ENCODE results near the gene ABCB4.

ABCB4 gene

GRCh38 chr7:87506246-87507180 is 31.0 kb upstream of the ABCB4 start:
- Histone ChIP-seq H3K9ac (ENCODE audit: low read depth, low read length, poor library complexity, severe bottlenecking) (no peak overlapping the region), H3K27me3 (ENCODE audit: insufficient read depth, low read length, poor library complexity, severe bottlenecking) (no peaks in the 10 kb centered on the region), H3K79me2 (ENCODE audit: insufficient read depth, low read length) (no peaks in the 10 kb centered on the region), H3K4me3 (ENCODE audit: low read length, poor library complexity, severe bottlenecking) (no peak overlapping the region), H2AFZ (ENCODE audit: low read length) (0 out of 2 replicates have a peak overlapping the region, but pooled peaks have one; percentile 38), H3F3A (ENCODE audit: low read depth) (no peaks in the 10 kb centered on the region), H3K4me1 (ENCODE audit: insufficient read depth, low read length, poor library complexity, severe bottlenecking) (no peaks in the 10 kb centered on the region), H4K20me1 (ENCODE audit: insufficient read depth, low read length, poor library complexity, severe bottlenecking) (no peaks in the 10 kb centered on the region), H3K4me2 (ENCODE audit: low read depth, low read length, poor library complexity, severe bottlenecking) (no peak overlapping the region), H3K36me3 (ENCODE audit: insufficient read depth, low read length) (no peaks in the 10 kb centered on the region), H3K9me2 (replicated peaks; ENCODE audit: low read depth, low read length) (no peaks in the 10 kb centered on the region), H3K9me3 (ENCODE audit: insufficient read depth, low read depth, low read length) (no peaks in the 10 kb centered on the region)
- TF ChIP-seq CTCF (conservative IDR thresholded peaks at IDR 0.05; ENCODE audit: low read length) = peak; percentile 69
- no peak for TF ChIP-seq EZH2phosphoT487 (IDR thresholded peaks at IDR 0.05; ENCODE audit: borderline replicate concordance)

GRCh38 chr7:87505557-87506245 is 30.2 kb upstream of the ABCB4 start:
- no peak for TF ChIP-seq EZH2phosphoT487 (IDR thresholded peaks at IDR 0.05; ENCODE audit: borderline replicate concordance)
- no peak for TF ChIP-seq CTCF (conservative IDR thresholded peaks at IDR 0.05; ENCODE audit: low read length)
- no peaks in the 10 kb centered on the region for H3K9me2 ChIP-seq (replicated peaks; ENCODE audit: low read depth, low read length)
- no peaks in the 10 kb centered on the region for H3K79me2 ChIP-seq (ENCODE audit: insufficient read depth, low read length)
- no peak overlapping the region for H3K4me3 ChIP-seq (ENCODE audit: low read length, poor library complexity, severe bottlenecking)
- no peak overlapping the region for H3K9ac ChIP-seq (ENCODE audit: low read depth, low read length, poor library complexity, severe bottlenecking)
- no peaks in the 10 kb centered on the region for H3K36me3 ChIP-seq (ENCODE audit: insufficient read depth, low read length)
- H3F3A ChIP-seq (ENCODE audit: low read depth) = no peaks in the 10 kb centered on the region
- no peaks in the 10 kb centered on the region for H3K4me1 ChIP-seq (ENCODE audit: insufficient read depth, low read length, poor library complexity, severe bottlenecking)
- H3K27me3 ChIP-seq (ENCODE audit: insufficient read depth, low read length, poor library complexity, severe bottlenecking) = no peaks in the 10 kb centered on the region
- 0 out of 2 replicates have a peak overlapping the region, but pooled peaks have one; percentile 38 for H2AFZ ChIP-seq (ENCODE audit: low read length)
- H4K20me1 ChIP-seq (ENCODE audit: insufficient read depth, low read length, poor library complexity, severe bottlenecking) = no peaks in the 10 kb centered on the region
- H3K4me2 ChIP-seq (ENCODE audit: low read depth, low read length, poor library complexity, severe bottlenecking) = no peak overlapping the region
- no peaks in the 10 kb centered on the region for H3K9me3 ChIP-seq (ENCODE audit: insufficient read depth, low read depth, low read length)

GRCh38 chr7:87505122-87505521 is 29.6 kb upstream of the ABCB4 start:
- Histone ChIP-seq H3K9ac (ENCODE audit: low read depth, low read length, poor library complexity, severe bottlenecking) (no peak overlapping the region), H2AFZ (ENCODE audit: low read length) (no peak overlapping the region), H3F3A (ENCODE audit: low read depth) (no peaks in the 10 kb centered on the region), H4K20me1 (ENCODE audit: insufficient read depth, low read length, poor library complexity, severe bottlenecking) (no peaks in the 10 kb centered on the region), H3K36me3 (ENCODE audit: insufficient read depth, low read length) (no peaks in the 10 kb centered on the region), H3K4me3 (ENCODE audit: low read length, poor library complexity, severe bottlenecking) (no peak overlapping the region), H3K4me1 (ENCODE audit: insufficient read depth, low read length, poor library complexity, severe bottlenecking) (no peaks in the 10 kb centered on the region), H3K27me3 (ENCODE audit: insufficient read depth, low read length, poor library complexity, severe bottlenecking) (no peaks in the 10 kb centered on the region), H3K4me2 (ENCODE audit: low read depth, low read length, poor library complexity, severe bottlenecking) (no peak overlapping the region), H3K79me2 (ENCODE audit: insufficient read depth, low read length) (no peaks in the 10 kb centered on the region), H3K9me3 (ENCODE audit: insufficient read depth, low read depth, low read length) (no peaks in the 10 kb centered on the region), H3K9me2 (replicated peaks; ENCODE audit: low read depth, low read length) (no peaks in the 10 kb centered on the region)
- TF ChIP-seq EZH2phosphoT487 (IDR thresholded peaks at IDR 0.05; ENCODE audit: borderline replicate concordance) (no peak), CTCF (conservative IDR thresholded peaks at IDR 0.05; ENCODE audit: low read length) (no peak)
